ENCODE measurements around the gene HTRA3. TPM values are rescaled to one million over a fixed set of nuclear protein-coding genes. Genes with fewer than 3 reads are reported as not detected.
"Not testable (repeated sequence)": the region's sequence is repeated elsewhere in the genome, so short reads cannot be mapped to it uniquely, and the experiment has no call there.

The HTRA3 gene
- total RNA-seq, 4 donors from 2014 or later, result 22.8 to 65.3 (median 29.5) TPM

- Histone ChIP-seq H3K4me1 (peaks cover 2 to 4% of the 10 kb centered on the region in 2 donors), H3K4me3 (no peak overlapping the region), H3K9me3 (no peaks in the 10 kb centered on the region), H3K27ac (no peak overlapping the region), H3K27me3 (no peaks in the 10 kb centered on the region), H3K36me3 (no peaks in the 10 kb centered on the region)
- no peak for DNase-seq
- intact Hi-C loops (cut with DNase I; ENCODE audit: low total_unique reads), result no loop called here
- TF ChIP-seq, protein P1, sequence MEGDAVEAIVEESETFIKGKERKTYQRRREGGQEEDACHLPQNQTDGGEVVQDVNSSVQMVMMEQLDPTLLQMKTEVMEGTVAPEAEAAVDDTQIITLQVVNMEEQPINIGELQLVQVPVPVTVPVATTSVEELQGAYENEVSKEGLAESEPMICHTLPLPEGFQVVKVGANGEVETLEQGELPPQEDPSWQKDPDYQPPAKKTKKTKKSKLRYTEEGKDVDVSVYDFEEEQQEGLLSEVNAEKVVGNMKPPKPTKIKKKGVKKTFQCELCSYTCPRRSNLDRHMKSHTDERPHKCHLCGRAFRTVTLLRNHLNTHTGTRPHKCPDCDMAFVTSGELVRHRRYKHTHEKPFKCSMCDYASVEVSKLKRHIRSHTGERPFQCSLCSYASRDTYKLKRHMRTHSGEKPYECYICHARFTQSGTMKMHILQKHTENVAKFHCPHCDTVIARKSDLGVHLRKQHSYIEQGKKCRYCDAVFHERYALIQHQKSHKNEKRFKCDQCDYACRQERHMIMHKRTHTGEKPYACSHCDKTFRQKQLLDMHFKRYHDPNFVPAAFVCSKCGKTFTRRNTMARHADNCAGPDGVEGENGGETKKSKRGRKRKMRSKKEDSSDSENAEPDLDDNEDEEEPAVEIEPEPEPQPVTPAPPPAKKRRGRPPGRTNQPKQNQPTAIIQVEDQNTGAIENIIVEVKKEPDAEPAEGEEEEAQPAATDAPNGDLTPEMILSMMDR (IDR thresholded peaks at IDR 0.05), result no peak
- TF ChIP-seq POLR2A (IDR thresholded peaks at IDR 0.05), result no peak
Measured at GRCh38 chr4:8345946-8346814, 76.6 kb downstream of the HTRA3 start.

- no peak for DNase-seq
- H3K27me3 ChIP-seq, result no peaks in the 10 kb centered on the region
- TF ChIP-seq, protein P1 (IDR thresholded peaks at IDR 0.05), result no peak
- TF ChIP-seq POLR2A (IDR thresholded peaks at IDR 0.05), result no peak
- H3K9me3 ChIP-seq, result no peaks in the 10 kb centered on the region
- H3K4me3 ChIP-seq, result no peak overlapping the region
- H3K4me1 ChIP-seq, result peaks cover 0 to 7% of the 10 kb centered on the region in 2 donors
- H3K36me3 ChIP-seq, result no peaks in the 10 kb centered on the region
- intact Hi-C loops (cut with DNase I; ENCODE audit: low total_unique reads), result no loop called here
- no peak overlapping the region for H3K27ac ChIP-seq
Measured at GRCh38 chr4:8346838-8347605, 77.5 kb downstream of the HTRA3 start.

DNA sequence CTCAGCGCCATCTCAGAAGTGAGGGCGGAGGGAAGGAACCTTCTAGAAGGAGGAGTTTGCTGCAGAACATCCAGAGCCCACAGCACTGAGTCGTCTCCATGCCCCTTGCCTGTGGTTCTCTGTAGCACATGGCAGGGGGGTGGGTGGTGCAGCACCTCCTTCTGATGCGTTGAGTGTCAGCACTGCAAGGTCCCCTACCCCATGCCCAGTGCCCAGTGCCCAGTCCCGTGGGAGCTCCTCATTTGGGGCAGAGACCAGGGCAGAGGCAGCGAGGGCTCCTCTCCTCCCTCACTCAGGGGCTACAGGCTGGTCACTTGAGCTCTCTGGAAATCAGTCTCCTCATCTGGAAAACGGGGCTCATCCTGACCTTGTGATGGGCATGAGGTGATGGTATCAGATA lies 78.1 kb downstream of the HTRA3 start:
- Histone ChIP-seq H3K27ac (no peak overlapping the region), H3K27me3 (no peaks in the 10 kb centered on the region), H3K4me1 (peaks cover 4 to 13% of the 10 kb centered on the region in 2 donors), H3K4me3 (no peak overlapping the region), H3K9me3 (no peaks in the 10 kb centered on the region), H3K36me3 (no peaks in the 10 kb centered on the region)
- no peak for TF ChIP-seq POLR2A (IDR thresholded peaks at IDR 0.05)
- TF ChIP-seq, protein P1 (IDR thresholded peaks at IDR 0.05), result no peak
- intact Hi-C loops (cut with DNase I; ENCODE audit: low total_unique reads), result no loop called here
- no peak for DNase-seq

- TF ChIP-seq, protein P1 (IDR thresholded peaks at IDR 0.05), result no peak
- no peak for TF ChIP-seq POLR2A (IDR thresholded peaks at IDR 0.05)
Measured at GRCh38 chr4:8348071-8348470, 78.5 kb downstream of the HTRA3 start.

GRCh38 chr4:8349236-8349635 lies 79.7 kb downstream of the HTRA3 start:
- intact Hi-C loops (cut with DNase I; ENCODE audit: low total_unique reads); H3K4me3 ChIP-seq; DNase-seq; H3K9me3 ChIP-seq; H3K27me3 ChIP-seq; H3K36me3 ChIP-seq; H3K27ac ChIP-seq: not testable (repeated sequence)
- peaks cover 10 to 17% of the 10 kb centered on the region in 2 donors for H3K4me1 ChIP-seq

More at GRCh38 chr4:8348071-8348470, 78.5 kb downstream of the HTRA3 start:
- Histone ChIP-seq H3K27me3 (no peaks in the 10 kb centered on the region), H3K9me3 (no peaks in the 10 kb centered on the region), H3K4me1 (peaks cover 7 to 17% of the 10 kb centered on the region in 2 donors), H3K36me3 (no peaks in the 10 kb centered on the region), H3K4me3 (no peak overlapping the region), H3K27ac (no peak overlapping the region)
- no peak for DNase-seq
- intact Hi-C loops (cut with DNase I; ENCODE audit: low total_unique reads), result no loop called here

Measured in uterus (tissue), 4 donors.